Astrocyte of the hippocampus (primary cell): ENCODE data around the gene SLC24A3.
A peak's percentile ranks its signal among the peaks of the same experiment; 100 is the strongest.

ENCODE experiments used
- DNase-seq: peaks from one replicate; pipeline ENCODE4 v3.0.0; 2011; ENCODE audit warnings: low read depth, low spot score

SLC24A3 gene

DNA sequence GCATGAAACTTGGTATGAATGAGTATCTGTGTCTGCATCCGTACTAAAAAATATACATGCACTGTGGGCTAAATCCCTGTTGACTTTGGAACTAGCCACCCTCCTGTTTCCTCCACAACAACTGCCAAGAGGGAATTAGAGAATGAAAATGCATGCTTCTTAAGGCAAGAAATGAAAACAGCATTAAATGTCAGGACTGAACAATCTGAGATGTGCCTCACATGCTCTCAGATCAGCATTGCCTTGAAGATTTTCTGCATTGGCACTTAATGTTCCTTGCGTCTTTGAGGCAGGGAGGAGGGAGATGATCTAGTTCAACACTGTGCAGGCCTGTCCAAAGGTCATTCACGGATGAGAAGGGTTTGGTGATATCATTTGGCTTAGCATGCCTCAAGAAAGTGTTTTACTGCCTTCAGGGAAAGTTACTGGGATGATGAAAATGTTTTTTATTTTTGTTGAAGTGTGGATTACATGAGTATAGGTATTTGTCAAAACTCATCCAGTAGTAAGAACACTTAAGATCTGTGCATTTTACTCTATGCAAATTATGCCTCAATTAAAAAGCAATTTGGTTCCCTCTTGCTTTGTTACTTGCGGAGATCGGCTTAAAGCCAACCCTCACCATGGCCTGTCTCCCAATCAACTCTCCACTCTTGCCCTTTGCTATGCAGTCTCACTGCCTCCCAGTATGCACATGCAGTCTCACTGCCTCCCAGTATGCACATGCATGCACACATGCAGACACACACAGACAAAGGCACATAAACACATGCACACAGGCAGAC lies 498.1 kb downstream of the SLC24A3 start:
- DNase-seq: peak; percentile 61

- DNase-seq: no peak
These were observed 498.7 kb downstream of the SLC24A3 start for GRCh38 chr20:19711126-19711525.

GRCh38 chr20:19712721-19713260 lies 500.3 kb downstream of the SLC24A3 start:
- peak; percentile 61 for DNase-seq

DNA sequence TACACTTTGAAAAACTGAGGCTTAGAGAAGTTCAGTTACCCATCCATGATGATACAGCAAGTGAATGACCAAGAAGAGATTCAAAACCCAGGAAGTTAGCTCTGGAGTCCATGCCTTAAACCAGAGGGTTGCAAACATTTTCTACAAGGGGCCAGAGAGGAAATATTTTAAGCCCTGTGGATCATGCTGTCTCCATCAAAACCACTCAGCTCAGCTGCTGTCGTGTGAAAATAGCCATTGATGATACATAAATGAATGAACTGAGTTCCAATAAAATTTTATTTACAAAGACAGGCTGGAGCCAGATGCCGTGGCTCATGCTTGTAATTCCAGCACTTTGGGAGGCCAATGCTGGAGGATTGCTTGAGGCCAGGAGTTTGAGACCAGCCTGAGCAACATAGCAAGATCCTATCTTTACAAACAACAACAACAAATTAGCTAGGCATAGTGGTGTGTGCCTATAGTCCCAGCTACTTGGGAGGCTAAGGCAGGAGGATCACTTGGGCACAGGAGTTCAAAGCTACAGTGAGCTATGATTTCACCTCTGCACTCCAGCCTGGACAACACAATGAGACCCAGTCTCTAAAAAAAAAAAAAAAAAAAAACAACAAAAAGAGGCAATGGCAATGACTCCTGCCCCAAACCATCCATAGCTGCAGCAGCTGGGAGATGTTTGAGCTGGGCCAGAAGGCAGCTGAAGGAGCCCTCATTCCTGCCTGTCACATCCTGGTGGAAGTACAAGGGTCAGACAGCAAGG lies 501.6 kb downstream of the SLC24A3 start:
- DNase-seq: no peak

GRCh38 chr20:19714579-19714840 lies 502.1 kb downstream of the SLC24A3 start:
- no peak for DNase-seq

DNA sequence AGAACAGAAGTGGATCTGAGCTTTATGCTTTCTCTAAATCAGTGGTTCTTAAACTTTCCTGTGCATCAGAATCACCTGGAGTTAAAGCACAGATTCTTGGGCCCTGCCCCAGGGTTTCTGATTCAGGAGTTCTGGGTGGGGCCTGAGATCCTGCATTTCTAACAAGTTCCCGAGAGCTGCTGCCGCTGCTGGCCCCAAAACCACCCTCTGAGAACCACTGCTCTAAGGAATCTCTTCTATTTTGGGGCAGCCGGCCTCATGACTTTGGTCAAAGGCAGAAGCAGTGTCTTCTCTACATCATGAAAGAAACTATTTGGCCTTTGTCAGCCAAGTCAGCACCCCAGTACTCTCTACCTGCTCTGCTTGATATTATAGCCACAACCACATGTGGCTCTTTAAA lies 503.5 kb downstream of the SLC24A3 start:
- no peak for DNase-seq

- no peak for DNase-seq
These were observed 506.4 kb downstream of the SLC24A3 start for GRCh38 chr20:19718880-19719279.

- DNase-seq: no peak
These were observed 508.5 kb downstream of the SLC24A3 start for GRCh38 chr20:19720991-19721390.

DNA sequence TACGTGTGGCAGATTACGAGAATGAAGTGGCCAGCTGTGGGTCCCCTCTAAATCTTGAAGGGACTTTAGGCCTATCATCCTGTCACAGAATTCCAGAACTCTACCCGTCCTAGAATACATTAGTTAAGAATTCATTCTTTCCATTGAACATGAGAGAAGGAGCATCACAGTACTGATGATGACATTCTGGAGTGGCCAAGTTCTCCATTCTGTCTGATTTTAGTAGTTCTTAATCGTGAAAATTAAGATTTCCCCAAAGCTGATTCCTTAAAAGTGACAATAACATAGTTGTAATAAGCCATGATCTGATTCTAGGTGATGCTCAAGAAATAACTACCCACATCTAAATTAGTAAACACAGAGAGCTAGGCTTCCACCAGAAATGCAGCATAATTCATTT lies 510.6 kb downstream of the SLC24A3 start:
- no peak for DNase-seq

DNA sequence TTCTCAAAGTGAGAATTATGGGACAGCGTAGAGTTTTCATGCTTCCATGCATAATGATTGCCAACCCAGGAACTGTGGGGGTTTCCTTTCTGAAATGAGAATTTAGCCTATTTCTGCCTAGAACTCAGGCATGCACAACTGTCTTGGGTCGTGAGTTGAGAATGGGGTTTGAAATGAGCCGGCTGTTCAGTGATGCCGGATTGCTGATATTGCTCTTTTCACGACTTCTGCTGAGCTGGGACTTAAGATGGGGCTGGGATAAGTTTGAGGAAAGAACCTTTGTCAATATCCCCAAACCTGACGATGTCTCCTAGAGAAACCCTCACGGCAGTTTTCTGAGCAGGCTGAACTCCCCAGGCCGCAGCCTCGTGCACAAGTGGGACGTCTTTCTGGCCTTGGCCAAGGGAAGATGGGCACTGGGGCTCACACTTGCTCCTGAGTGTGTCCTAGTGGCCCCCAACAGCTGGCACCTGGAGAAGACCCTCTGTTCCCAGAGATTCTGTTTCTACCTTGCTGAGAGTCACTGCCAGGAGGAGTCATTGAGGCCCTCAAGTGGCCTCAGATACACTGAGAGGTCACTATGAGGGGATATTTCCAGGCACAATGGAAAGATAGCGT lies 511.5 kb downstream of the SLC24A3 start:
- no peak for DNase-seq

- DNase-seq: no peak
These were observed 512.9 kb downstream of the SLC24A3 start for GRCh38 chr20:19725373-19725772.

DNA sequence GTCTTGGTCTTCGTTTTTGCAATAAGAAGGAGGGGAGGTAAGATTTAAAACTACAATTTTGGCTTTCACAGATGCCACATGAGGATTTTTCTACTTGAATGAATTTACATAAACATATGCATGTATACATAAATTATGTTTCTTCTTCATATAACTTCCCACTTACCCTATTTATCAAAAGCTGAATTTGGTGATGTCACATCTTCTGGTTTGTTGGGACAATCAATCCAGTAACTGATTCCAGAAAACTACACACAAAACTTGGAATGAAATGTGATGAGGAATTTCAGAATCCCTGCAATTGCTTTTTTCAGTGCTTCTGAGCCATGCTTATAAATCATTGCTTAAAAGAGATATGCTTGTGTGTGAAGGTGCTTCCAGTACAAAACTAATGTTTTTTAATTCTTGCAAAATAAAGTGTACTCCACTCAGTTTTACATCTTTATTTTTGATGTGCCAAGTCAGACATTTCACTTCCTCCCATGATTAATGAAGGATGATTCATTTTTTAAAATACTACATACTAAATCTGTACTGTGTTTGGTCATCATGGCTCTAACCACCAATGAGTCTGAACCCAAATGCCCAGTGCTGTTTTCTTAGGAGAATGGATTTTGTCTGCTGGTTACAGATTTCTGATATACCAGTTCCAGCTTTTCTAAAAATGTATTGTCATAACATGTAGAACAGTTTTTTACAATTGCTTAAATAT lies 513.5 kb downstream of the SLC24A3 start:
- no peak for DNase-seq

DNA sequence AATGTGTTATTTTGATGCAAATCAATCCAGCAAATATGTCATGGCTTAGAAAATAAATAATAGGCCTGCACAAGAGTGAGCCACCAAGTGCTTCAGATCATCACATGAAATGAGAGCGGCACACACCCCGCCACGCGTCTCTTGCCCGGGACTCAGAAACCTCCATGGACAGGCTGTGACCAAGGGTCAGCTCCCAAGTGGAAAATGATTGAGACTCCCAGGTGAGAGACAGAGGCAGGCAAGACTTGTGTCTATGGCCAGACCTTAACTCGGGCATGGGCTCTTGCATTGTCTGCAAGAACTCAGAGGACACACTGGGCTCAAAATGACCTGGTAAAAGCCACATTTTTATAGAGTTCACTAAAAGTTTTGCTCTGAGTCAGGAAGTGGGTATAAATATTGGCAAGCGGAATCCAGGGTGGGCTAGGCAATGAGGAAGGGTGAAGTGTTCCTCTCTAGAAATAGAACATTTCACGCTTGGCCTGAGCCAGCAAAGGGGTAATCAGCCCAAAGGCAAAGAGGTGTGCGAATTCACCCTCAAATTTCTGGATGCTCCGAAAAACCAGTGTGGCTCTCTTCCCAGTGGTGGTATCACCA lies 514.9 kb downstream of the SLC24A3 start:
- DNase-seq: no peak

GRCh38 chr20:19729672-19730071 lies 517.2 kb downstream of the SLC24A3 start:
- DNase-seq: no peak

GRCh38 chr20:19730706-19731105 lies 518.3 kb downstream of the SLC24A3 start:
- DNase-seq: no peak

DNA sequence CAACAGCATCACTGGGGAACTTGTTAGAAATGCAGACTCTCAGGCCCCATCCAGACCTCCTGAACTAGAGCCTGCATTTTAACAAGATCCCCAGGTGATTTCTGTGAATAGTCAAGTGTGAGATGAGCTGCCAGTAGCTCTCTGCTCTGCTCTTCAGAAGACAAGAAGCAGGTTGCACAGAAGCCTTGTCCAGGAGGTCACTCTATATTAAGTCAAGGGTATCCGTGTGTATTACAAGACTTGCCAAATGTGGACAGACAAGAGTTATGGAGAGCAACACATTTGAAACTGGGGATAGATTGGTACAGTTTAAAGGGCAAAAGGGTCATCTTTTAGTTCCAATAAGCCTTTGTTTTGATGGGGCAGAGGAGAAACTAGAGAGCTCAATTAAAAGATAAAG lies 522.4 kb downstream of the SLC24A3 start:
- DNase-seq: no peak

DNA sequence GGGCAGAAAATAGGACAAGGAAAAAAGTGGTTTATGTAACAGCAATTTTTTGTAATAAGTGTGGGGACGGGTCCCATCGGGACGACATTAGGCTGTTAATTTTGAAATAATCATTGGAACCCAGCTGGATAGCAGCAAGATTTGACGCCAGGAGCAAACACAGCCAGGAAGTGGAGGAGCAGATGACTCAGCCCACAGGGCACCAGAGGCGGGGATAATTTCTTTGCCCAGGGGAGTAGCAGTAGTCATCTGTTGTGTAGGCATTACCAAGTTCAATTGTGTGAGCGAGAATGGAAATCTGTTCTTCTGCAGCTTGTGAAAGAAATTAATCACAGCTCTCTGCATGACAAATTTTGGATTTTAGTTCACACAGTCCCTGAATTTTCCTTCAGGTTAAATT lies 523.0 kb downstream of the SLC24A3 start:
- peak; percentile 81 for DNase-seq

- no peak for DNase-seq
These were observed 524.6 kb downstream of the SLC24A3 start for GRCh38 chr20:19737025-19737424.

- DNase-seq: no peak
These were observed 526.5 kb downstream of the SLC24A3 start for GRCh38 chr20:19738951-19739350.

DNA sequence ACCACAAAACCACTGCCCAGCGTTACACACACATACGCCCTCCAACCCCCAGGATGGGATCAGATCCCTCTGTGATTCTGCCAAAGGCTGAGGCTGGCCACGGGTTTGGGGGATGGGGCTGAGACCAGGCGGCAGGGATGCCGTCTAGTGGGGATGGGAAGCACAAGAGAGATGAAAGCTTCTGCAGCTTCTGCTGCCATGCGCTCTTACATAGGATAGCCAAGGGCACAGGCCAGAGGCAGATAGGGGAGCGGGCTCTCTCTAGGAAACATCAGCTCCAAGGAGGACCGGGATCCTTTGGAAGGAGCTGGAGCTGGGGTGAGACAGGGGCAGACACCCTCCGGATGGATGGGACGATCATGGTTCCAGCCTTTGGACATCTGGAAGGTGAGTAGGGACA lies 526.9 kb downstream of the SLC24A3 start:
- no peak for DNase-seq

- DNase-seq: no peak
These were observed 528.1 kb downstream of the SLC24A3 start for GRCh38 chr20:19740512-19740911.

- DNase-seq: no peak
These were observed 529.5 kb downstream of the SLC24A3 start for GRCh38 chr20:19741924-19742323.
